ENCODE results near the gene CBFA2T3.

Gene CBFA2T3

DNA sequence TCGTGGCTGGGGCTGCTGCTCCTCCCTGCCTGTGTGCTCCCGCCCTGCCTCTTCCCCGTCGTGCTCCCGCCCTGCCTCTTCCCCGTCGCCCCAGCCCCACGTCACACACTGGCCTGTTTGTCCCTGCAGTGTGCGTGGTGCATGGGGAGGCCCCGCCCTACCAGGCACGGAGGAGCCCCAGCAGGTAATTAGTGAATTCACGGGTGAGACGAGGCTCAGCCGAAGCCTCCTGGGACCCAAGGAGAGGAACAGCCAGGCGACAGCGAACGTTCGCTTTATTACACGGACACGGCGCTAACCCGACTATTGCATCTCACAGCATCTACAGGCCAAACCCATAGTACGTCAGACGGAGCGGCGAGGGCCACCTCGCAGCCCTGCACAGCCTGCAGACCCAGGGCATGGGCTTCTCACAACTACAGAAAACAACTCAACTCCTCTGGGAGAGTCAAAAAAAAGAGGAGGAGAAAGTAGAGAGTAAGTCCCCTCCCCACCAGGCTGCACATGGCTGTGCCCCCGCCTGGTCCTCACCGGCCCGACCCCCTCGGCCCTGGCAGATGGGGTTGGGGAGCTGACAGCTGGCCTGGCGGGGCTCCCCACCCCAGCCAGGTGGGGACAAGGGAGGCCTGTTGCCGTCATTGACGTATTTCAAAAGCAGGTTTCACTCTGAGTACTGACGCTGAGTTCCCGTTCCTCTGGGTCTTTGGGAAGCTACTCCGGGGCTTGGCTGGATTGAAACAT, 106.2 kb downstream of the CBFA2T3 start:
- no peak for DNase-seq

DNA sequence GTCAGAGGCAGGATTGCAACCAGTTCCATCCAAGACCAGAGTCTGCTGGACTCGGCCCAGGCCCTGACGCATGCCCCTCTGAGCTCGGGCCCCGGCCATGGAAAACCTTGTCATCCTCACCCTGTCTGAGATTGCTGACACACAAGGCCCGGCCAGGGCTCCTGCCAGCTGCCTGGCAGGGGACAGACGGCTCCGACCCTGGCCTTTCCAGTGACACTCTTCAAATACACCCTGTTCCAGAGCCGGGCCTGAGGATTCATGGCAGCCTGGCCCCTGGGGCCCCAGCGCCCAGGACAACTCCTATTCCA, 107.4 kb downstream of the CBFA2T3 start:
- no peak for DNase-seq

DNA sequence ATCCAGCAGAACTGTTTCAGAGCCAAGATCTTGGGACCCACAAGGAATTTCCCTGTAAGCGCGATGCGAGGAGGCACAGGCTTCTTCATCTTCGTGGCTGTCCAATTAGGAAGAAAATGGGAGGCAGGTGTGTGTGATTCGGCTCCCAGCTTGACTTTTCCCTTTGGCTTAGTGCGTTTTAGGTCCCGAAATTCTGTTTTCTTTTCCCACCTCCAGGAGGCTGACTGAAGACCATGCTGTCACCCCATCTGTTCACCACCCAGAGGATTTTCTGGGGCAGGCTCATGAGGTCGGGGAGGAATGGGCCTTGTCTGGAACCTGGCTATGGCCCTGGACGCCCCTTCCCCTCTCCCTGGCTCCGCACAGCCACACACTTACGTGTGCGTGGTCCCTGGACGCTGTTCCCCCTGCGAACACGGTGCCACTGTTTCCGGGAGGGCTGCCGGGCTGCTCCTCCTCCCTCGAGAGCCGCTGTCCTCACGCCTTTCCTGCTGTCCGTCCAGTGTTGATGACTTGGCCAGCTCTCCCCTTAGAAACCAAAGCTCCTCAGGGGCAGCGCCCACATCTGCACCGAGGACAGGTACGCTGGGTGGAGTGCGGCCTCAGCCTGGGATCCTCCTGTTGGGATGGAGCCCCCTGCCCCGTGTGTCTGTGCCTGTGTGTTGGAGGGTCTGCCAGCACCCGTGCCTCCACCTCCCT, 107.9 kb downstream of the CBFA2T3 start:
- no peak for DNase-seq

DNA sequence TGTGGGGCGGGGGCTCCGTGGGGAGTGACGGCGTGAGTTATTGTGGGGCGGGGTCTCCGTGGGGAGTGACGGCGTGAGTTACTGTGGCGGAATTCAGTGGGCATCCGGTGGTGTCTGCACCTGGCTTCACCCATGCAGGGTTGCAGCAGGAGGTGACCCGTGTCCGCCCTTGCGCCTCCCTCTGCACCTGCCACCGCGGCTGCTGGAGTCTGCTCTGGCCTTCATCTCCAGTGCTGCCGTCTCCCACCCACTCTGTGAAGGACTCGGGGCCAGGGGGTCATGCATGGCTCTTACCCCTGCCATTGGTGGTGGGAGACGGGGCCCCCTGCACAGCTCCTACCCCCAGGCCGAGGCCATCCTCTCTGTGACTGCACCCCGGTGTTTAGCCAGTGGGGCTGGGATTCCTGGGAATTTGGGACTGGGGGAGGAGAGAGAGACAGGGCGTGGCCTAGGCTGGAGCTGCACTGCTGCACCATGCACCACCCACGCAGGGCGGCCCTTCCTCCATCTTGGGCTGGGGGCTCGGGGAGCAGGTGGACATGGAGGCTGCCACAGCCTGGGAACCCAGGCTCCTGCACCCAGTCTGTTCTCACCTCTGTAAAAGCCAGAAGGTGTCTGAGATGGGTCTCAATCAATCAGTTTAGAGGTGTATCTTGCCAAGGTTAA, 109.3 kb downstream of the CBFA2T3 start:
- DNase-seq = no peak

DNA sequence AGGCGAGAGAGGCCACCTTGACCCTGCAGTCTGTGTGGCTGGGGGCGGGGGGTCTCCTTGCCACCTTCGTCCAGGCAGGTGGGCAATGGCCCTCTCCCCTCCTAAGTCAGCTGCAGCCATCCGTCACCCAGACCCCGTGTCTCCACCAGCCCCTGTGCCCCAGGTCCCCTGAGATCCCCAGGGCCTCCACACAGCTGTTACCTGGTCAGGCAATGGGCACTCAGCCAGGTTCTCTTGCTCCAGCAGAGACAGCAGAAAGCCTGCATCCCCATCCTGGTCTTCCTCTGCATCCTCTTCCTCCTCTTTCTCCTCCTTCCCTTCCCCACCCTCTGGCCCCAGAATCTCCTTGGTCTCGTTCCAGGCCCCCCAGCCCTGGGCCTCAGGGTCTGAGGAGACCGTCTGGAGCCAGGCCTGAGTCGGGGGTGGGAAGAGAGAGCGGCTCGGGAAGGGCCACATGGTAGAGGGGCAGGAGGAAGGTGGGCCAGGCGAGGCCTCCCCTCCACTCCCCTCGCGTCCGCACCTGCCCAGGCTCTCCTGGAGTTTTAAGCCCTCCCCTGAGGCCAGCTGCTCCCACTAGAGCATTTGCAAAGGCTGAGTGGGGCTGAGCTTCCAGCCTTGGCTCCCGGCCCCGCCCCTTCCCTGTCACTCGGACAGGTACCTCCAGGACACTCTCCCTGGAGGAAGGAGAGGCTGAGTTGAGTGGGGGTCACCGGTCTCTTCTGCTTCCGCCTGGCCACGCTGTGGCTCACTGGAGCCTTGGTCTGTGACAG, 110.7 kb downstream of the CBFA2T3 start, which contains the start of gene PABPN1L:
PABPN1L (minus strand) TSS at position 510 of the 770 bp plus-strand sequence; CDS start at position 456, 54 bp downstream.
- DNase-seq = no peak

DNA sequence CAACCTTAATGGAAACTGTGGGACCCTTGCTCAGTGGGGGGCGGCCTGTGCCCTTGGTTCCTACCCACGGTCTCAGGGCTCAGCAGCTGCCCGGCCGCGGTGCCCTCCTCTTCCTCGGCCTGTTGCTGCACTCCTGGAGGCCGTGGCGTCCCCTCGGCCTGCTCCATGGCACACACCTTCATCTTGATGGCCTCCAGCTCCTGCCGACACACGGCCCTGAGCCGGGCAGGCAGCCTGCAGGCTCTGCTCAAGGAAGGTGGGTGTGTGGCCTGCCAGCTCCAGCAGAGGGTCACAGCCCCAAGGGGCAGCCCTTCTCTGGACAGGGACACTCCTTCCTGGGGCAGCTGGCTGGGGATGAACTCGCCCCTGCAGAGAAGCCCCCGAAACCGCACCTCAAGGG, 111.3 kb downstream of the CBFA2T3 start:
- DNase-seq = no peak

DNA sequence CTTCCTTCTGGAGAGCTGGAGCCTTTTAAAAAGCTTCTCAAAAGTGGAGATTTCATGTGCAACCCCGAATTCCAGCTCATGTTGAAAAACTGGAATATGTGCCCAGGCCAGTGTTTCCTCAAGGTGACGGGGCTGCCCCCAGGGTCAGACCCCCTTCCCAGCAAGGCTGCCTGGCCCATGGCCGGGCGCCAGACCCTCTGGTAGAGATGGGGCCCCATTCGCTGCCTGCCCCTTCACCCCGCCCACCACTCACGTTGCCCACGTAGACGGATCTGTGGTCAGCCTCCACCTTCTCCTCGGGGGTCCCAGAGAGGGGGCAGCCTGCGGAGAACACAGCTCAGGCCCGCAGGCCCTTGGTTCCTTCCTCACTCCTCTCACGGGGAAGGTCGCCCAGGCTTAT, 111.7 kb downstream of the CBFA2T3 start:
- DNase-seq = no peak

DNA sequence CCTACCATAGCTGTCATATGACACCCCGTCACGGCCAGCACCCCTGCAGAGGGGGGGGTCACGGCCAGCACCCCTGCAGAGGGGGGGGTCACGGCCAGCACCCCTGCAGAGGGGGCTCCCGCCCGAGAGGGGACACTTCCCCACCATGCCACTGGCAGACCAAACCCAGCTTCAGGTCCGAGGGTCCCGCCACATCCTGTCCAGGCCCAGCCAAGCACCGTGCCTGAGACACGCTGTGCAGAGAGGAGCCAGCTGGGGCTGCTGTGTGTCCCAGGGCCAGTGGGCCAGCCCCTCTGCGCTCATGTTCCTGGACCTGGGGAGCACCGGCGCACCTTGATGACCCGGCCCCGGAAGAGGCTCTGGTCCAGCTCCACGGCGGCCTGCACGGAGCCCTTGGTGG, 112.5 kb downstream of the CBFA2T3 start:
- no peak for DNase-seq

DNA sequence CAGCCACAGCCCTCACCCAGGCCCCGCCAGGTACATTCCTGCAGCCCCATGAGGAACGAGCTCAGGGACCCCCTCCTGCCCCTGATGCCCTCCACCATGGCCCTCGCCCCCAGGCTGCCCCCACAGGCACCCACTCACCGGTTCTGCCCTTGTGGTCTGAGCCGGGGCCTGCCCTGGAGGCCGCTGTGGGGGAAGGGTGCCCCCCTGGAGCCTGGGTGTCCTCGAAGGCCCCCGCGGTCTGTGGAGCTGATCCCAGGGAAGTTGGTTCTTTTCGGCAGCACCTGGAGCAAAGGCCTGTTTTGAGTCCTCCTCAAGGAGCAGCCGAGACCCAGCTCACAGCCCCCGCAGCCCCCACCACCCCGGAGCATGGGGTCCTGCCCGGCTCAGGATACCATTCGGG, 112.9 kb downstream of the CBFA2T3 start:
- no peak for DNase-seq

DNA sequence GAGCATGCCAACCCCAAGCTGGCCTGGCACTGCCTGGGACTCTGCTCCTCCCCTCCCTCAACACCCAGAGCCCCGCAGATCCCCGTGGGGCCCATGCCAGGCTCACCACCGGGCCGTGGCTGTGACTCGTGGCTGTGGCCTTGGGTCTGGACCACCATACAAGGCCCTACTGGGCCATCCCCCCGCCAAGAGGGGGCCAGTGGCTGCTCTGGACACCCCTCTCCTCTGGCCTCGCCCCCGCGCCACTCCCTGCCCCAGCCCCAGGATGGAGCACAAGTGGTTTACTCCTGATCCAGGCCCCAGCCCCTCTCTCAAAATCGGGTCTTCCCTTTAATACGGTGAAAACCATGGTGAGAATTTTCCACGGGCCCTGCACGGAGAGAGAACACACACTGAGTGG, 113.6 kb downstream of the CBFA2T3 start:
- no peak for DNase-seq

DNA sequence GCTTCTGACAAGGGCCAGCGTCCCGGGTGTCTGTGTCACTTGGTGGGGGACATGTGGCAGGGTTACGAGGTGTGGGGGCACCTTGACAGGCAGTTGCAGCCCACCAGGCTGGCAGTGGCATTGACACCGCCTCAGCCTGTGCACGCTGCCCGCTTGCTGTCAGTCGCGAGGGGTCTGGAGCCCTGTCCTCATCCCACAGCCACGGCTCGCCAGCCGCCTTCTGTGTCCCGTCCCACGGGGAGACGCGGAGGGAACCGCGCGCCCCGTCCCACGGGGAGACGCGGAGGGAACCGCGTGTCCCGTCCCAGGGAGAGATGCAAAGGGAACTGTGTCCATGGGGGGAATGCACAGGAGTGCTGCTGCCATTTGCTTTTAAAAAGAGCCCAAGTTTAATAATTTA, 114.0 kb downstream of the CBFA2T3 start:
- DNase-seq = no peak

DNA sequence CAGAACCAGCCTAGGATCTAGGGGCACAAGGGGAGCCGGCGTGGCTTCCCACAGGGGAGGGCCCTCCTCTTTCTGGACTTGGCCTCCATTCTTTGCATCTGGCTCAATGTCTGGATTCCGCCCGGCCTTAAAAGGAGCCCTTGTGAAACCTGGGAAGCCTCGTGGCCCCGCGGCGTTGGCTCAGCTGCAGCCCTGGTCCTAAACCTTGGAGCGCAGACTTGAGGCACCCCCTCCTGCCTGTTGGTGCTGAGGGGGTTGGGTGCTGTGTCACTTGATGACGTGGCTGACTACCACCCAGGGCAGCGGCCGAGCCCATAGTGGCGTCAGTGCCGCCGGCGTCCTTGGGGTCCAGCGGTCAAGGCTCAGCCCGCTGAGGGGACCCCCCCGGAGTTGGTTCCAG, 115.6 kb downstream of the CBFA2T3 start:
- DNase-seq = no peak

DNA sequence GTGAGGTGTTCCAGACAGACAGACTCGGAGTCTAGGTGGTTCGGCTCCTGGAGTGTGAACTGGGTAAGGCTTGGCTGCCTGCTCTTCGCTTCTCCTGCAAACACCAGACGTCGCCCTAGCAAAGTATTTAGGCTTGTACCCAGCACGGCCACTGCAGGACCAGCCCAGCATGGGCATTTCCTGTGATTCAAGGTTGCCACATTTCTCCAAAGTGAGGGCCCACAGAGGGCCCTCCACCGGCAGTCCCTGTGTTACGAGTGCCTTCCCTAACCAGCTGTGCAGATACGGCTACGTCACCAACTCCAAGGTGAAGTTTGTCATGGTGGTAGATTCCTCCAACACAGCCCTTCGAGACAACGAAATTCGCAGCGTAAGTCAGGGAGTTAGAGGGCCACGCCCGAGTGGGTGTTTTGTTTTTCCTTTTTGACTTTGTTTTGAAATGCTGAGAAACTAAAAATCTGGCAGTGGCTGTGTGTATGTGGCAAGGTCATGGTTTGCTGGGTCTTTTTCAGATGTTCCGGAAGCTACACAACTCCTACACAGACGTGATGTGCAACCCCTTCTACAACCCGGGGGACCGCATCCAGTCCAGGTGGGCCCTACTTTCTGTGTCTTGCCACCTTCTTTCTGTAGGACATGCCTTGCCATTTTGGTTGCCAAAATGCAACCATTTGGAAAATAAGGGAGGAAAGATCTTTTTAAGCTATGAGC, 117.5 kb downstream of the CBFA2T3 start:
- DNase-seq = no peak

DNA sequence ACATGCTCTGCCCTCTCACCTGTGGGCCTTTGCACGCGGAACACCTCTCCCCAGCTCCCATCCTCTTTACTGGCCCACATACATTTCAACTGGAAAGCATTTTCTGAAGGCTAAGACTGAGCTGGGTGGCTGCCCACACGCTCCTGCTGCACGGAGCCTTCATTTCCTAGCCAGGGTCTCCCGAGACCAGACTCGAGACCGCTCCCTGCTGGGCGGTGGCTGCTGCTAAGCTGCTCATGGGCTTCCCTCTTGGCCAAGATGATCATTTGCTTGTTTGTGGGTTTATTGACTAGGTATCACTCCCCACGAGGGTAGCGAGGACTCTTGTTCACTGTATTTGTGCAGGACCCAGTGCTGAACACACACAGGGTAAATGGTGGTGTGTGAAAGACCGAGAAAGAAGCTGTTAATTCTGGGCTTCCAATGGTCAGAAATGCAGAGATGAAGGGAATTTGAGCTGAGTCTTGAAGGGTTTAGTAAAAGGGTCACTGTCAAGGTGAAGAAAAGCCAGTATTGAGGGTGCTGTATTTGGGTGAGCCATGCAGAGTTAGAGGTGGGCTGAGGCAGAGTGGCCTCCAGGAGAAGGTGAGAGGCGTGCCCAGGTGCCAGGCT, 119.2 kb downstream of the CBFA2T3 start:
- no peak for DNase-seq

DNA sequence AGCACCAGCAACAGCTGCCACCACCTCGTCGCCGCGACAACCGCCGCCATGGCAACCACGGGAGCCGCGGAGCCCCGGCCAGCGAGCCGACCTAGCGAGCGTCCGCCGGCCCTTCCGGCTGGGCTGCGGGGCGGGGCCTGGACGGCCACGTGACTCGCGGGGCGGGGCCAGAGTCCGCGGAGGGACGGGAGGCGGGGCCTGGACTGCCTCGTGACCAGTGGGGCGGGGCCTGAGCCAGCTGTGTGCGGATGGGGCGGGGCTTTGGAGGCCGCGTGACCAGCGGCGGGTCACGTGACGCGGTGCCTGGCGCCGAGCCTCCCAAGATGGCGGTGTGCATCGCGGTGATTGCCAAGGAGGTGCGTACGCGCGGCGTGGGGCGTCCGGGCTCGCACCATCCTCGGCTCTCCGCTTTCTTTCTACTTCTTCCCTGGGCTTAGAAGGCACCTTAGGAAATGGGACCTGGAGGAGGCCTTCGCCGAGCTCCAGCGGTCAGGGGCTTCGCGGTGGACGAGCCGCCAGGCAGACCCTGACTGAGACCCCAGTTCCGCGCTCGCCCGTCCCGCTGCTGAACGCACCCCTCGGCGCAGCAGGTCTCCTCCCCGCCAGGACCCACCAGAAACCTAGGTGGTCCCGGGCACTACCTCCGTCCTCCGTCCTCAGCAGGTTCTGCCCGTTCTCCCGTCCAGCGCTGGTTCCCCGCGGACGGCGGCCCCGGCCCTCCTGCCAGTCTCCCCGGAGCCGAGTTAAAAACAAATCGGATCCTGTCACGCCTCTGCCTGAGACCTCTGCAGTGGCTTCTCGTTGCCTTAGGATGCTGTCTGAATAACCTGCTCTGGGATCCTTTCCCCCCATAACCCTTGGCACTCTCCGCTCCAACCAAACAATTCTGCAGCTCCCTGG, 119.9 kb downstream of the CBFA2T3 start, which contains the start of the genes GALNS and TRAPPC2L:
GALNS (minus strand) TSS at position 120 of the 900 bp plus-strand sequence; CDS start at position 50, 70 bp downstream.
TRAPPC2L (plus strand) TSS at position 300 of the 900 bp plus-strand sequence; CDS start at position 324, 24 bp downstream.
- peak; percentile 60 for DNase-seq

DNA sequence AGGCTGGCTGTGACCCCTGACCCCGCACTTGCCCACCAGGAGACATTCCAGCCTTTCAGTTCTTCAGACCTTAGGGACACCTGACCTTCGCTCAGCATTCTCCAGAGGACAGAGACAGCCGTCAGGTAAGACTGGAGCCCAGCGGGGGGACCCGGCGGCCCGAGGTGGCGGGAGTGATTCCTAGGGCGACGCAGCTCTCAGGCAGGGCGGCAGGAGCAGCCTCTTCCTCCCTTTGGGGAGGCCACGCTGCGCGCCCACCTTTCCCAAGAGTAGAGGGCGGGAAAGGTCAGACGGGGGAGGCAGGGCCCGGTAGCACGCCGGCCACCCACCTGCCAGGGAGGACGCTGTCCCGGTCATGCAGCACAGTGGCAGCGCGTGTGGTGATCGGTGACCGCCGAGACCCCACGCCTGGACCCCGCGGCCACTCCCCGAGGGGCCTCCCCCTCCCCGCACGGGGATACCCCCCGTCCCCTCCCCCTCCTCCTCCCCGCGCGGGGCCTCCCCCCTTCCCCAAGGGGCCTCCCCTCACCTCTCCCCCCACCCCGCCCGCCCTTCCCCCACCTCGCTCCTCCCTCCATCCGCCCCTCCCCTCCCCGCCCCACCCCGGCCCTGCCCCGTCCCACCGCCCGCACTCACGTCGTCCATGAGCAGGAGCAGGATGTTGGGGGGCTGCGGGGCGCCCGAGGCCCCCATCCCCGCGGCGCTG, 120.7 kb downstream of the CBFA2T3 start:
- DNase-seq = no peak

DNA sequence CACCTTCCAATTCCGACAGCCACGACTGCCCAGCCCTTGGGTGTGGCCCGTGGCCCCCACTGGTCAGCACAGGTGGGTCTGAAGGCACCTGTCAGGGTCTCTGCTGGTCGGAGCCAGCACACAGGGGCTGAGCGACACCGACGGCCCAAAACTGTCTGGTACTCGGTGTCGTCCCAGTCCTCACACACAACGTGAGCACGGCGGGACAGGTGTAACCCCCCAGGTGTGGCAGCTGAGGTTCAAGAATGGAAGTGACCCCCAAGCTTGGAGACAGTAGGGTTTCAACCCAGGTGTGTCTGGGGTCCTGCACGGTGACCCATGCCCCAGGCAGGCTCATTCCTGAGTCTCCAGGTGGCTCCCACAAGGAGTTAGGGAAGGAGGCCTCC, 121.3 kb downstream of the CBFA2T3 start:
- no peak for DNase-seq

DNA sequence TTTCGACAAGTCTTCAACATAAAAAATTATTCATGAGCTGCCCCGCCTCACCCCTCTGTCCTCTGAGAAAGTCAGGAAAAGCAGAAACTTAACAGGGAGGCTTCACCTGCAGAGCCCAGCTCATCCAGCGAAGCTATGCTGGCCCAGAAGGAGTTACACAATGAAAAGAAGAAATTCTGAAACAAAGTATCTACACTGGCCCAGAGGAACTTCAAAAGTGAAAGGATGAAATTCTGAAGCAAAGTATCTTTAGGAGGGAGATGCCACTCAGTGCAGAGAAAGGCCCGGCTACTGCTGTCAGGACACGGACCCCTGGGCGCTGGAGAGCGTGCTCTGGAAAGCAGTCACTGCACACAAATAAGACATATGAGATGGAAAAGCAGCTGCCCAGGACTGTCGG, 121.8 kb downstream of the CBFA2T3 start:
- DNase-seq = no peak

DNA sequence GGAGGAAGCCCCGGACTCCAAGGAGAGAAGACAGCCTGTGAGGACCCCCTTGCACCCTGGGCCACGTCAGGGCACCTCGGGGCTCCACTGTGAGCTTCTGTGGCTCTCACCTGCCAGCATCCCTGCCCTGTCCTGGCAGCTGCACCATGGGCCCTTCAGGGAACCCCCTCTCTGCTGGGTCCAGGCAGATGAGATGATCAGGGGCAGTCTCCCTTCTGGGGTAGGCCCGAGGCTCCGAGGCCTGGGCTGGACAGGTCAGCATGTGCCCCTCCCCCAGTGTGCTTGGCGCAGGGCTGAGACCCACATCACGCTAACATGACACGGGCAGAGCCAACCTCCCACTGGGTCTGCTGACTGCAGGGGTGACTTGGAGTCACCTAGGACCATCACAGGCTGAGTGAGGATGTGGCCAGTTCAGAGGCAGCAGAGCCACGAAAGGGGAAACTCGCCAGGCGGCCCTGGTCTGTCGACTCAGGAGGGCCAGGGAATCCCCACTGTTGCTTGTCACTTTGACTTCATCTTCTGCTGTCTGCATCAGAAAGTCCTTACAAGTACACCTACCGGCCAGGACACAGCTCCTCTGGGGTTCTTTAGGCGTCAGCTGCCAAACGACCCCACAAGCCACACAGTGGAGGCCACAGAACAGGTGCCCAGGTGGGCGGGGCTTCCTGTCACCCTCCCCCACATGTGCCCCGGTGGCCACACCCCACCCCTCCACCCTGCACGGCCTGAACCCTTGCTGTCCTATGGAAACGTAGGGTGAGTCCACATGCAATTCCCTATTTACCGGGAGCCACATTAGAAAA, 122.5 kb downstream of the CBFA2T3 start:
- DNase-seq = no peak
